Measurements from ENCODE around the gene DIDO1. TPM values are rescaled to one million over a fixed set of nuclear protein-coding genes. Genes with fewer than 3 reads are reported as not detected.
A peak's percentile ranks its signal among the peaks of the same experiment; 100 is the strongest.

DIDO1 gene
- total and polyA plus RNA-seq, 2 of the 13 experiments (the other 11 are each of a cell fraction or from before 2014, with no cell fraction given) = 75.0 to 75.1 TPM

DNA sequence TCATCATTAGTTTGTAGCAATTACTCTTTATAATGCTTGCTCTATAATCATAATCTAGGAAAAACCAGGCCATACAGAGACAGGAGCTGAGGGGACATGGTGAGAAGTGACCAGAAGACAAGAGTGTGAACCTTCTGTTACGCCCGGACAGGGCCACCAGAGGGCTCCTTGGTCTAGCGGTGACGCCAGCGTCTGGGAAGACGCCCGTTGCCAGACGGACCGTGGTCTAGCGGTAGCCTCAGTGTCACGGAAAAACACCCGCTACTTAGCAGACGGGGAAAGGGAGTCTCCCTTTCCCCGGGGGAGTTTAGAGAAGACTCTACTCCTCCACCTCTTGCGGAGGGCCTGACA lies 52.6 kb downstream of the DIDO1 start (continued):
- TF ChIP-seq ZFP37 (CRISPR knock-in tag; IDR thresholded peaks at IDR 0.05; ENCODE audit: borderline replicate concordance) (0 out of 2 replicates have a peak, but pooled peaks have one; percentile 51), SALL1 (CRISPR knock-in tag; IDR thresholded peaks at IDR 0.05) (peak; percentile 56; the same call in 1 of the 2 replicates), ZFX (CRISPR knock-in tag; IDR thresholded peaks at IDR 0.05; ENCODE audit: low read depth) (peak; percentile 49; the same call in 1 of the 2 replicates), PHF21A (CRISPR knock-in tag; IDR thresholded peaks at IDR 0.05) (peak; percentile 44), PHF8 (CRISPR knock-in tag; IDR thresholded peaks at IDR 0.05) (peak; percentile 18; the same call in 1 of the 2 replicates), KDM4B (CRISPR knock-in tag; IDR thresholded peaks at IDR 0.05) (0 out of 2 replicates have a peak, but pooled peaks have one; percentile 35), HOXA3 (CRISPR knock-in tag; IDR thresholded peaks at IDR 0.05) (peak; percentile 64), GATAD2A (CRISPR knock-in tag; IDR thresholded peaks at IDR 0.05) (peak; percentile 59), ZNF768 (CRISPR knock-in tag; IDR thresholded peaks at IDR 0.05) (peak; percentile 53; the same call in 1 of the 2 replicates), ETV5 (CRISPR knock-in tag; IDR thresholded peaks at IDR 0.05; ENCODE audit: borderline replicate concordance) (0 out of 2 replicates have a peak, but pooled peaks have one; percentile 24), YEATS2 (CRISPR knock-in tag; IDR thresholded peaks at IDR 0.05; ENCODE audit: borderline replicate concordance) (0 out of 2 replicates have a peak, but pooled peaks have one; percentile 27), ZNF614 (CRISPR knock-in tag; IDR thresholded peaks at IDR 0.05; ENCODE audit: borderline replicate concordance) (peak; percentile 31; the same call in 1 of the 2 replicates), REPIN1 (CRISPR knock-in tag; IDR thresholded peaks at IDR 0.05; ENCODE audit: borderline replicate concordance, low read depth) (0 out of 2 replicates have a peak, but pooled peaks have one; percentile 3), SSRP1 (CRISPR knock-in tag; IDR thresholded peaks at IDR 0.05) (0 out of 2 replicates have a peak, but pooled peaks have one; percentile 3)
- TF ChIP-seq, protein P1, sequence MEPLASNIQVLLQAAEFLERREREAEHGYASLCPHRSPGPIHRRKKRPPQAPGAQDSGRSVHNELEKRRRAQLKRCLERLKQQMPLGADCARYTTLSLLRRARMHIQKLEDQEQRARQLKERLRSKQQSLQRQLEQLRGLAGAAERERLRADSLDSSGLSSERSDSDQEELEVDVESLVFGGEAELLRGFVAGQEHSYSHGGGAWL (CRISPR knock-in tag; IDR thresholded peaks at IDR 0.05) = peak; percentile 36; the same call in 1 of the 2 replicates
- TF ChIP-seq, protein P2, sequence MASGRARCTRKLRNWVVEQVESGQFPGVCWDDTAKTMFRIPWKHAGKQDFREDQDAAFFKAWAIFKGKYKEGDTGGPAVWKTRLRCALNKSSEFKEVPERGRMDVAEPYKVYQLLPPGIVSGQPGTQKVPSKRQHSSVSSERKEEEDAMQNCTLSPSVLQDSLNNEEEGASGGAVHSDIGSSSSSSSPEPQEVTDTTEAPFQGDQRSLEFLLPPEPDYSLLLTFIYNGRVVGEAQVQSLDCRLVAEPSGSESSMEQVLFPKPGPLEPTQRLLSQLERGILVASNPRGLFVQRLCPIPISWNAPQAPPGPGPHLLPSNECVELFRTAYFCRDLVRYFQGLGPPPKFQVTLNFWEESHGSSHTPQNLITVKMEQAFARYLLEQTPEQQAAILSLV (CRISPR knock-in tag; IDR thresholded peaks at IDR 0.05; ENCODE audit: borderline replicate concordance) = 0 out of 2 replicates have a peak, but pooled peaks have one; percentile 19
- TF ChIP-seq, protein P3, sequence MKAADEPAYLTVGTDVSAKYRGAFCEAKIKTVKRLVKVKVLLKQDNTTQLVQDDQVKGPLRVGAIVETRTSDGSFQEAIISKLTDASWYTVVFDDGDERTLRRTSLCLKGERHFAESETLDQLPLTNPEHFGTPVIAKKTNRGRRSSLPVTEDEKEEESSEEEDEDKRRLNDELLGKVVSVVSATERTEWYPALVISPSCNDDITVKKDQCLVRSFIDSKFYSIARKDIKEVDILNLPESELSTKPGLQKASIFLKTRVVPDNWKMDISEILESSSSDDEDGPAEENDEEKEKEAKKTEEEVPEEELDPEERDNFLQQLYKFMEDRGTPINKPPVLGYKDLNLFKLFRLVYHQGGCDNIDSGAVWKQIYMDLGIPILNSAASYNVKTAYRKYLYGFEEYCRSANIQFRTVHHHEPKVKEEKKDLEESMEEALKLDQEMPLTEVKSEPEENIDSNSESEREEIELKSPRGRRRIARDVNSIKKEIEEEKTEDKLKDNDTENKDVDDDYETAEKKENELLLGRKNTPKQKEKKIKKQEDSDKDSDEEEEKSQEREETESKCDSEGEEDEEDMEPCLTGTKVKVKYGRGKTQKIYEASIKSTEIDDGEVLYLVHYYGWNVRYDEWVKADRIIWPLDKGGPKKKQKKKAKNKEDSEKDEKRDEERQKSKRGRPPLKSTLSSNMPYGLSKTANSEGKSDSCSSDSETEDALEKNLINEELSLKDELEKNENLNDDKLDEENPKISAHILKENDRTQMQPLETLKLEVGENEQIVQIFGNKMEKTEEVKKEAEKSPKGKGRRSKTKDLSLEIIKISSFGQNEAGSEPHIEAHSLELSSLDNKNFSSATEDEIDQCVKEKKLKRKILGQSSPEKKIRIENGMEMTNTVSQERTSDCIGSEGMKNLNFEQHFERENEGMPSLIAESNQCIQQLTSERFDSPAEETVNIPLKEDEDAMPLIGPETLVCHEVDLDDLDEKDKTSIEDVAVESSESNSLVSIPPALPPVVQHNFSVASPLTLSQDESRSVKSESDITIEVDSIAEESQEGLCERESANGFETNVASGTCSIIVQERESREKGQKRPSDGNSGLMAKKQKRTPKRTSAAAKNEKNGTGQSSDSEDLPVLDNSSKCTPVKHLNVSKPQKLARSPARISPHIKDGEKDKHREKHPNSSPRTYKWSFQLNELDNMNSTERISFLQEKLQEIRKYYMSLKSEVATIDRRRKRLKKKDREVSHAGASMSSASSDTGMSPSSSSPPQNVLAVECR (CRISPR knock-in tag; IDR thresholded peaks at IDR 0.05; ENCODE audit: borderline replicate concordance) = peak; percentile 10; the same call in 1 of the 2 replicates
- TF ChIP-seq, protein P4, sequence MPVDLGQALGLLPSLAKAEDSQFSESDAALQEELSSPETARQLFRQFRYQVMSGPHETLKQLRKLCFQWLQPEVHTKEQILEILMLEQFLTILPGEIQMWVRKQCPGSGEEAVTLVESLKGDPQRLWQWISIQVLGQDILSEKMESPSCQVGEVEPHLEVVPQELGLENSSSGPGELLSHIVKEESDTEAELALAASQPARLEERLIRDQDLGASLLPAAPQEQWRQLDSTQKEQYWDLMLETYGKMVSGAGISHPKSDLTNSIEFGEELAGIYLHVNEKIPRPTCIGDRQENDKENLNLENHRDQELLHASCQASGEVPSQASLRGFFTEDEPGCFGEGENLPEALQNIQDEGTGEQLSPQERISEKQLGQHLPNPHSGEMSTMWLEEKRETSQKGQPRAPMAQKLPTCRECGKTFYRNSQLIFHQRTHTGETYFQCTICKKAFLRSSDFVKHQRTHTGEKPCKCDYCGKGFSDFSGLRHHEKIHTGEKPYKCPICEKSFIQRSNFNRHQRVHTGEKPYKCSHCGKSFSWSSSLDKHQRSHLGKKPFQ (CRISPR knock-in tag; IDR thresholded peaks at IDR 0.05; ENCODE audit: insufficient replicate concordance) = peak; percentile 98
- TF ChIP-seq, protein P5, sequence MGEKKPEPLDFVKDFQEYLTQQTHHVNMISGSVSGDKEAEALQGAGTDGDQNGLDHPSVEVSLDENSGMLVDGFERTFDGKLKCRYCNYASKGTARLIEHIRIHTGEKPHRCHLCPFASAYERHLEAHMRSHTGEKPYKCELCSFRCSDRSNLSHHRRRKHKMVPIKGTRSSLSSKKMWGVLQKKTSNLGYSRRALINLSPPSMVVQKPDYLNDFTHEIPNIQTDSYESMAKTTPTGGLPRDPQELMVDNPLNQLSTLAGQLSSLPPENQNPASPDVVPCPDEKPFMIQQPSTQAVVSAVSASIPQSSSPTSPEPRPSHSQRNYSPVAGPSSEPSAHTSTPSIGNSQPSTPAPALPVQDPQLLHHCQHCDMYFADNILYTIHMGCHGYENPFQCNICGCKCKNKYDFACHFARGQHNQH (CRISPR knock-in tag; IDR thresholded peaks at IDR 0.05) = peak; percentile 54; the same call in 1 of the 2 replicates

All from HepG2 (cell line).